Astrocyte of the cerebellum (primary cell): ENCODE results near the gene VAMP2.

Experiments
- DNase-seq: peaks from one replicate; pipeline ENCODE4 v3.0.0-alpha.2; 2011; ENCODE audit warnings: low read depth
- H3K4me3 ChIP-seq: 2 replicates; pipeline ENCODE4 v1.5.1; 2011; ENCODE audit warnings: mild to moderate bottlenecking, low read depth, low read length, moderate library complexity
- CTCF ChIP-seq: IDR thresholded peaks from 2 replicates; pipeline ENCODE4 v1.5.1; 2012; ENCODE audit warnings: low read length, low read depth, moderate library complexity, mild to moderate bottlenecking; ENCODE audit errors: missing control alignments
- in situ Hi-C: cut with HindIII; loops from 2 replicates; pipeline ENCODE4 v1.10.0; 2017; ENCODE audit warnings: low sequenced_read_pairs

The VAMP2 gene

GRCh38 chr17:8143581-8144400, 19.0 kb downstream of the VAMP2 start:
- in situ Hi-C loops: no loop called here
- H3K4me3 ChIP-seq: no peak overlapping the region
- no peak for TF ChIP-seq CTCF
- no peak for DNase-seq

- no peak for TF ChIP-seq CTCF
- no peak for DNase-seq
- no peak overlapping the region for H3K4me3 ChIP-seq
- in situ Hi-C loops: no loop called here
These were observed 19.7 kb downstream of the VAMP2 start for GRCh38 chr17:8142887-8143580.

DNA sequence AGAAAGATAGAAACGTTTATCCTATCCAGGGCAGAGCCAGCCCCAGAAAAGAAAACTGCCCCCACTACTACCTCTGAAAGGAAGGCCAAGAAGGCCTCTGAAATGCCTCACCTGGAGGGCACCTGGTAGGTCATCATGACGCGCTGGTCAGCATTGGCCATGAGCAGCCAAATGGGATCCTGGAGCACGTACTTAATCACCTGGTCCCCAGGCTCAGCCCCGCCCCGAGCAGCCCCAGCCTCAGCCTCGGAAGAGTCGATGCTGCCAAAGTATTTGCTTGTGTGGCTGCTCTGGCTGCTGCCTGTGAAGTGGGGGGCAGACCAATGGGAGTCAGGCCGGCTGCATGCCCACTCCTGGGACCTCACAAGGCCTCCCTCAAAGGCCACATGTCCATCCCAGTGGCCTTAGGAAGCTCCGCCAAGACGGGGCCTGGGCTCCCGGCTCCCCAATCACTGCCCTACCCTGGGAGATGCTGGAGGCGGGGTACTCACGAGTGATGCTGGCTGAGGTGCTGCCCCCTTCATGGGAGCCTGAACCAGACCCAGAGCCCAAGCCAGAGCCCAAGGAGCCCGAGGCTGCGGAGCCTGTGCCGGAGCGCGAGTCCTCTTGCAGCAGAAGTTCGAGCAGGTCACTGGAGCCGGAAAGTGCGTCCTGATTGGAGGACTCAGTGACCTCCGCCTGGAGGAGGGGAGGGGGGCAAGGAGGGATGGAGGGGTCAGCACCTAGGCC, 20.4 kb downstream of the VAMP2 start:
- in situ Hi-C loops: no loop called here
- no peak for TF ChIP-seq CTCF
- no peak overlapping the region for H3K4me3 ChIP-seq
- no peak for DNase-seq

DNA sequence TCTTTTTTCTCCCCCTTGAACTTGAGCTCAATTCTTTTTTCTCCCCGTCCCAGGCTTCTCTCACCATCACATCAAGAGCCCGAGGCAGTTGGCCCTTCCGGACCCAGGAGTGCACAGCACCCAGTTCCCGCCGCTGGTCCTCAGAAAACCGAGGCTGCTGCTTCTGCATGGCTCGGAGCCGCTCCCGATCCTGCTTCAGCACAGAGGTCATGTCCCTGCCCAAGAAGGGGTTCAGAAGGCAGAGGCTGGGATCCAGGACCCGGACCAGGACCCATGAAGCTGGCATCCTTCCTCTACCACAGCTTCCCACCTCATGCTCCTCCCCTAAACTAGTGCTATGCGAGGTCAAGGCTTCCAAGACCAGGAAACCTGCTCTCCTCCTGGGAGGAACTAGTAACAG, 21.0 kb downstream of the VAMP2 start:
- DNase-seq: no peak
- in situ Hi-C loops: no loop called here
- TF ChIP-seq CTCF: no peak
- no peak overlapping the region for H3K4me3 ChIP-seq

DNA sequence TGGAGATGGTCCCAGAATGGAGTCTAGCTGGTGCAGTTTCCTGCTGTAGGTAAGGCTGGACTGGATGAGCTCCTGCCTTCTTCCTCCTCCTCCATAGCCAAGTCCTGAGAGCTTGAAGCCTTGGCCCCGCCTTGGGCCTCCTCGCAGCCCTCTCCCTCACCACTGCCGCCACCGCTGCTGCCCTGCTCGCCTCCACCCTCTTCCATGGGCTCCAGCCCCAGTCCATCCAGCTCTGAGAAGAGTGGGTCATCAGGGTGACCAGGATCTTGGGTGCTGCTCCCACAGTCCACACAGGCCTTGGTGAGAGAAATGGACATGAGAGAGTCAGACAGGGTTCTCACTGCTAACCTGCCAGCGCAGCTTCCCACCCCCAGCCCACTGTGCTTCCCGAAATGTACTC, 21.7 kb downstream of the VAMP2 start:
- no peak for TF ChIP-seq CTCF
- no peak overlapping the region for H3K4me3 ChIP-seq
- in situ Hi-C loops: no loop called here
- DNase-seq: no peak

- in situ Hi-C loops: no loop called here
- no peak for DNase-seq
- TF ChIP-seq CTCF: no peak
- no peak overlapping the region for H3K4me3 ChIP-seq
These were observed 22.4 kb downstream of the VAMP2 start for GRCh38 chr17:8140065-8141029.
